GM12801 (cell line): ENCODE measurements around the gene NKAIN4.

Experiments
- CTCF ChIP-seq: IDR thresholded peaks from one replicate; pipeline ENCODE4 v1.5.1; 2011; ENCODE audit warnings: control low read depth; ENCODE audit not compliant: insufficient read length; ENCODE audit errors: extremely low read depth

Gene NKAIN4

GRCh38 chr20:63194797-63195173, 59.5 kb downstream of the NKAIN4 start:
- TF ChIP-seq CTCF: no peak

GRCh38 chr20:63194007-63194796, 60.1 kb downstream of the NKAIN4 start:
- TF ChIP-seq CTCF: no peak

- no peak for TF ChIP-seq CTCF
Measured at GRCh38 chr20:63192721-63193120, 61.5 kb downstream of the NKAIN4 start.

- no peak for TF ChIP-seq CTCF
Measured at GRCh38 chr20:63191400-63191799, 62.9 kb downstream of the NKAIN4 start.

- no peak for TF ChIP-seq CTCF
Measured at GRCh38 chr20:63190828-63191227, 63.4 kb downstream of the NKAIN4 start.
